NCI-H1694 treated with DMSO at 0.1 percent for 48 hours (cell line): ENCODE results near the gene DYNC2H1.
"Not testable (repeated sequence)": the region's sequence is repeated elsewhere in the genome, so short reads cannot be mapped to it uniquely, and the experiment has no call there.

Experiments
- DNase-seq: peaks from one replicate; lab custom pipeline; 2025; lab: John Stamatoyannopoulos, UW

Gene DYNC2H1

DNA sequence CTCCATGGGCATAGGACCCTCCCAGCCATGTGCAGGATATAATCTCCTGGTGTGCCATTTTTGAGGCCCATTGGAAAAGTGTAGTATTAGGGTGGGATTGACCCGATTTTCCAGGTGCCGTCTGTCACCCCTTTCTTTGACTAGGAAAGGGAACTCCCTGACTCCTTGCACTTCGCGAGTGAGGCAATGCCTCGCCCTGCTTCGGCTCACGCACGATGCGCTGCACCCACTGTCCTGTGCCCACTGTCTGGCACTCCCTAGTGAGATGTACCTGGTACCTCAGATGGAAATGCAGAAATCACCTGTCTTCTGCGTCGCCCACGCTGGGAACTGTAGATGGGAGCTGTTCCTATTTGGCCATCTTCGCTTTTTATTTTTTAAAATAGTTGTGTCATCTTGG lies 32.8 kb downstream of the DYNC2H1 start:
- not testable (repeated sequence) for DNase-seq

DNA sequence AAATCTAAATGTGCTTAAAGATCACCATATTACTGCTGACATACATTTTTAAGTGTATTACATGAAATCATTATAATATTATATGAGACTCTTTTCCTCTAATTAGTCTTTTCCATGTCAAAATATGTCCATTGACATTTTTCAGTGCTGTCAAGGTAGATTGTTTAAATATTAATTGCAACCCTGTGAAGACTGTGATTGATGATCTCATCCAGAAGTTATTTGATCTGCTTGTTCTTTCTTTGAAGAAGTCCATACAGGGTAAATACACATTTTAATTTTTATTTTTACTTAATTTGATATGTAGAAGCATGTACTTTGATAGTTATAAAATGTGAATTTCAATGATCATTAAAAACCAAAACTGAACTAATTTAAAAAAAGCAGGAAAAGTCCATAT lies 38.4 kb downstream of the DYNC2H1 start:
- no peak for DNase-seq

DNA sequence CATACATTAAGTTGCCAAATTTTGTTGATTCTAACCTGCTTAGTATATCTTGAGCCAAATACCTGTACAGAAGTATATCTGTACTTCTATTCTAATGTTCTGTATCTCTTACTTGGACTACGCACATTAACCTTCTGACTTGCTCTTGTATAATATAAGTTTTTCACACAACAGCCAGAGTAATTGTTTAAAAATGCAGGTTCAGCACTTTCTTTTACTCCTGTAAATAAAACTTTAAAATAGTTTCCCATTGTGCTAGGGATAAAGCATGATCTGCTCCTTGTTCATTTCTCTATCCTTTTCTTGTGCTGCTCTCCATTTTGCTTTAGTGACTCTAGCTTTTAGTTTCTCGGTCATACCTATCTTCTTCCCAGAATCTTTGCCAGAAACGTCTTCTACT lies 48.3 kb downstream of the DYNC2H1 start:
- no peak for DNase-seq

DNA sequence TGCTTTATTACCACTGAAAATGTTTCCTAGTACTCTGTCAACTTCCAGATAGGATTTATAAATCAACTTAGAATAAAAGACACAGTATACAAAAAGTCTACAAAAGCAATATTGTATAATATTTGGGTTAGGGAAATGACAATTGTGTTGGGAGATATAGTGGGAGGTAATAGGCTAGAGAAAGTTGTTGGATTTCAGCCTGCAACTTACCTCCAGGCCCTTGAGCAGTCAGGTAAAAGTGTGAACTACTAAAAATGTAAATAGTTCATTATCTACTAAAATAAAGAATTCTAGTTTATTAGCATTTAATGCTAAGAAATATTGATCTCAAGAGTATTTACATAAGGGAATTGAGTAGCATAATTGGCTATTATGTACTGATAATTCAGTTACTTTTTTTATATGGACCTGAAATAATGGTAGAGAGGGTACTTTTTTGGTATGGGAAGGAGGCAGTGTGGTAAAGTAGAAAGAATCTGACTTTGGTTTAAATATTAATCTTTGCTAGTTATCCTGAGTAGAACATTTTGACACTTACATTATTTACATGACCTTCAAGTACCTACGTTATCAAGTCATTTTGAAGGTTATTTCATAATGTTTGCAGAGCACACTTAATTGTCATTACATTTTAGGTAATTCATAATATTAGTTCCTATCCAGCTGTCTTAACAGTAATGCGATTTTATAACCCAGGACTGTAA lies 55.0 kb downstream of the DYNC2H1 start:
- DNase-seq = no peak

DNA sequence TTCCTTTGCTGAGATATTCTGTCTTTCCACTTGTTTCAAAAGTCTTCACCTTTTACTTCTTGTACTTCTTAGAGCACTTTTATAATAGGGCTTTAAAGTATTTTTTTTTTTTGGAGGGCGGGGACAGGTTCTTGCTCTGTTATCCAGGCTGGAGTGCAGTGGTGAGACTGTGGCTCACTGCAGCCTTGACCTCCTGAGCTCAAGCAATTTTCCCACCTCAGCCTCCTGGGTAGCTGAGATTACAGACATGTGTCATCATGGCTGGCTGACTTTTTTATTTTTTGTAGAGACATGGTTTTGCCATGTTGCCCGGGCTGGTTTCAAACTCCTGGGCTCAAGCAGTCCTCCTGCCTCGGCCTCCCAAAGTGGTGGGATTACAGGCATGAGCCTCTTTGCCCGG lies 57.9 kb downstream of the DYNC2H1 start:
- no peak for DNase-seq

DNA sequence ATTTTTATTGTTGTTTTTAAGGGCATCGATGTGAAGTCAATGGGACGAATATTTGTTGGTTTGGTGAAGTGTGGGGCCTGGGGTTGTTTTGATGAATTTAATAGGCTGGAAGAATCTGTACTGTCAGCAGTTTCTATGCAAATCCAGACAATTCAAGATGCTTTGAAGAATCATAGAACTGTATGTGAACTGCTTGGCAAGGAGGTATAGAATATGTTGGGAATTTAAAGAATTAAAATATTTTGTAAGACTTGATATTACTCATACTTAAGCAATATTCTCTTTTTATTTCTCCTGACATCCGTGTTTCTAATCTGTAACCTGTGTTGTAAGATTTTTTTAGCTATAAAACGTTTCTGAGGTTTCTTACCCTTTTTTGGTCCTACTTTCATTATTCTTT lies 61.6 kb downstream of the DYNC2H1 start:
- no peak for DNase-seq

DNA sequence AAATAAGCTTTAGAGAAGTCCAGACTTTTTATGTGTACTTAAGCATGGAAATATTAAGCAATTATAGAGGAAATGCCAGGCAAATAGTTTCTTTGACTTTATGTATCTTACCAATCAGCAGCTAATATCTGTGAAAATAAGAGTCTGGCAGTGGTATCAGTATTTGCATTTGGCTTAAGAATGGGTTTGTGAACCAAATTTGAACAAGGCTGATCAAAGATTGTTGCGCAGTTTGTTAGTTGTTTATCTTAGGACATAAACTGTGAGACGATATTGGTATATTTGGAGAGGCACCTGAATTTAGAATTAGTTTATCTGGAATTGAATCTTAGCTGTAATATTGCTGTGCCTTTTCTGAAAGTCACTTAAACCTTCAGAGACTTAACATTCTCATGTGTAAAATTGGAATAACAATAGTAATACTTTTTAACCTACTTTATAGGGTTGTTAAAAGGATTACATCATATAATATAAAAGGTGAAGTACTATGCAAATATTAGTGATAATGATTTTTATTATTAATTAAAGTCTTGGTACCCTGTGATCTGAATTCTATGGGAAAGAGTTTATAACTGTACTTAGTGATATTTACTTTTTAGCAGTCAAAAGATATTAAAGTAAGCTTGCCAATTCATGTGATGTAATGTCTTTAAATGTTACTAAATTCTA lies 66.4 kb downstream of the DYNC2H1 start:
- no peak for DNase-seq

DNA sequence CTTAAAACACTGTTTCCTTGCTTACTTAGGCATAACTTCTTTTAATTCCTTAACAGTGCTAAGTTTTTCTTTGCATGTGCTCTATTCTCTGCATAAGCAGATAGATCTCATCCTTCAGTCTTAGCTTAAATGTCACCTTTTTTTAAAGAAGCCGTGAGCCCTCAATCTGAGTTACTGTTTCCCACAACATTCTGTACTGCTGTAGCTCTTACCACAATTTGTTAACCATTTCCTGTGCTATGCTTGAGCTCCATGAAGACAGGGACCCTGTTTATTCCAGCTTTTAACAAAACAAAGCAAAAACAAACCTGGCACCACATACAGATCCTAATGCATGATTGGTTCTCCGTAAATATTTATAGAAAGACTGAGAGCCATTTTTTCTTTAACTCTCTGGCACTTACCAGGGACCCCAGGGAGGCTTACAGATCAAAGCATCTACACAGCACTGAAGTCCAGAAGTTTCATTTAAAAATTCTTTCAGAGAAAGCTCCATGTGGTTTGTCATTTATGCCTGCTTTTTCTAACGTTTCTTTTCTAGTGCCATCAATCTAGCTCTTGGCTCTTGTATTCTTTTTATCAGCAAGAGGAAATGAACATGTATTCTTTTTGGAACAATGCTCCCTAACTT lies 74.9 kb downstream of the DYNC2H1 start:
- DNase-seq = no peak

DNA sequence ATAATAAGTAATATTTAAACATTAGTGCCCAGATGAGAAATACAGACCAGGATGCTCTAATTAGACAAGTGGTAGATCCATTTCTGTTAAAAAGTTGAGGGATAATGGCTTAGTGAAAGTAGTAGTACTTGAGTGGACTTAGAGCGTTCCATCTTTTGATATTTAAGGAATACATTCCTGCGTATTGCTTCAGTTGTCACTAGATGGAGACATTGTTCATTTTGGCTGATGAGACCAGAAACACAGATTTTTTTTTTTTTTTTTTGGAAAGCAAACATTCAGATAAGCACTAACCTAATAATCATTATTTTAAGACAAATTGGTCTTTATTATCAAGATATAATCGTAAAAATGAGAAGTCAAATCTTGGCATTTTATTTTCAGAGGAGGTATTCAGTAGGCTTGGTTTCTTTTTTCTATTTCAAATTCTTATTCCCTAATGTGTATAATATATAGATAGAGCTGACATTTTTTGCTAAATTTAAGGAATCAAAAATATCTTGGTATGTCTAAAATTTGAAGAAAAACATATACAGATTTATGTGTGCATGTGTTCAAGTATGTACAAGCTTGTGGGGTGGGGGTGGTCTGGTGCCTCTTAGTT lies 92.9 kb downstream of the DYNC2H1 start:
- DNase-seq = peak; percentile 2

DNA sequence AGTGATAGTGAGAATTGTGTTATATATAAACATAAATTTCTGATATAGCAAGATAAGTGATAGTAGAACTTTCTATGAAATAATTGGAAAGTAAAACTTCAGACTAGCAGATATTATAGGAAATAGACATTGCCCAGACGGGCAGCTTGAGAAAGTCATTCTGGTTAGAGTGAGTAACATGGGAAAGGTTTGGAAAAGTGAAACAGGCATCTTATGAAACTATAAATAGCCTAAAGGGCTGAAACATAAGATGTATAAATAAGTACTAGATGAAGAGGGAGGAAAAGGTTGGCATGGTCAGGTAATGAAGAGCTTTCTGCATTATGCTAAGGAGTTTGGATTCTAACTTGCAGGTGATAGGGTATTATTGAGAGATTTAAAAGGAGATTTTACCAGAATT lies 101.3 kb downstream of the DYNC2H1 start:
- no peak for DNase-seq

DNA sequence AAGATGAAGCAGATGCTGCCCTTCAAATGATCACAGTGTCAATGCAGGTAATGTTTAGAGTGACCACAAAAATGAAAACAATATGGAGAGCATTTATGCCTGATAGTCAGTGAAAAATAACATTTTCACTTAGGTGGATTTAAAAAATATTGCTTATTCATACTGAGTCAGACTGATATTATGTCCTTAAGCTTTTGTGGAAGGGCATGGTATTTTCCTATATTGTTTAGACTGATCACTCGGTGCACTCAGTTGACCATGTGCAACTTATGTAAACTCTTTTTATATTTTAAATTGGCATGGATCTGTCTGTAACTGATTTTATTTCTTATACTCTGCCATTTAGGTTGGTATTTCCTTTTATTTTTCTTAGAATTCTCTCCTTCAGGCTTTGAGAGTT lies 106.6 kb downstream of the DYNC2H1 start:
- DNase-seq = no peak

DNA sequence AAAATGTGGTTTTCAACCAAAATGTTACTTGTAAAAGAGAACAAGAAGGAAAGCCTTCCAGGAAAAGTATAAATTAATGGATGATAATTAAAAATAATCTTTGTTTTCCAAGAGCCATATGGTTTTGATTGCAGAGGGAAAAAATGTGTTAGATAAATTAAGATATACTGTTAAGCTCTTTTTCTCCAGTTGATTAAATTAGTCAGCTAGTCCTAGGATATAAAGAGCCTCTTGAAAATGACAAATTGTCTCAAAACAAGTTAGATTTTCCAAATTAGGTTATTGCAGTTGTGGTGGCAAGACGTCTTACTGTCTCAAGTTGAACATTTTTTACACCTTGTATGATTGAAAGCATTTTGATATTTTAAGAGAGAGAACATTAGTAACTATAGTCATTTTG lies 110.9 kb downstream of the DYNC2H1 start:
- DNase-seq = no peak

DNA sequence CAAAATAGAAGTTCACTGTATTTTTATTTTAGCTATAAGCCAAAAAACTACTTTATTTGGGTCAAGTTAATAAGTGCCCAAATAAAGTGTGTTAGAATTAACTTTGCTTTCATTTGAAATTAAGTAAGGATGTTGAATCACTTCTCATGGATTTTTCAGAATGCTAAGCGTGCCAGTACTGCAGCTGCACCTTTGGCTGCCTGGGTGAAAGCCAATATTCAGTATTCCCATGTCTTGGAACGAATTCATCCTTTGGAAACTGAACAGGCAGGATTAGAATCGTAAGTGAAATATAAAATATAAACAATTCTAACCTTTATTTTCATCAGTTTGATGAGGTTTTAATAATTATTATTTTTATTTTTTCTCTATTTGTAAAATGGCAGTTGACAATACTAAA lies 113.6 kb downstream of the DYNC2H1 start:
- DNase-seq = no peak

DNA sequence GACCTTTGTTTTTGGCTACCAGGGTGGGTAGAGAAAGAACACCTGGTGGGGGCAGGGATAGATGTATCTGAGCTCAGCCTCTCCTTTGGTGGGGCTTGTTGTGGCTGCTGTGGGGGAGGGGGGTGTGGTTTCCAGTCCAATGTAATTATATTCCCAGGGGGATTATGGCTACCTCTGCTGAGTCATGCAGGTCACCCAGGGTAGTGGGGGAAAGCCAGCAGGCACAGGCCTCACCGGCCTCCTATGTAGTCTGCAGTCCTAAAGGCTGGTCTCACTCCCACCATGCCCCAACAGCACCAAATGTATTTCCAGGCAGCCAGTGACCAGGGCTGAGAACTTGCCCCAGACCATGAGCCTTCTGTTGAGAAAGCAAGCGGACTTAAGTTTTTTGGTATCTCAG lies 119.6 kb downstream of the DYNC2H1 start:
- DNase-seq = no peak

DNA sequence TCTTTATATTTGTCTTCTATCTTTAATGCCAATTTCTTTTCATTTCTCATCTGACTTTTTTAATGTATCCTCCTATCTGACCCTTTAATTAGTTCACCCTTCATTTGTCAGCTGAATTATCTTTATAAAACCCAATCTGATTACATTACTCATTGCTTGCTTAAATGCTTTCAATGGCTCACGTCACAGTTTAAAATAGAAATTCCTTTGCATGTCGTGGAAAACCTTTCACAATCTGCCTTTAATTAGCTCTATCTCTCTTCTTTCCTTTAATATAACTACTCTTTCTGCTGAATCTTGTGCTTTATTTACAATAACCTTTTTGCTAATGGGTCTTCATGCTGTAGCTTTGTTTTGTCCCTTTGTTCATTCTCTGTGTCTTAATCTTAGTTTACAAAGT lies 125.7 kb downstream of the DYNC2H1 start:
- no peak for DNase-seq

DNA sequence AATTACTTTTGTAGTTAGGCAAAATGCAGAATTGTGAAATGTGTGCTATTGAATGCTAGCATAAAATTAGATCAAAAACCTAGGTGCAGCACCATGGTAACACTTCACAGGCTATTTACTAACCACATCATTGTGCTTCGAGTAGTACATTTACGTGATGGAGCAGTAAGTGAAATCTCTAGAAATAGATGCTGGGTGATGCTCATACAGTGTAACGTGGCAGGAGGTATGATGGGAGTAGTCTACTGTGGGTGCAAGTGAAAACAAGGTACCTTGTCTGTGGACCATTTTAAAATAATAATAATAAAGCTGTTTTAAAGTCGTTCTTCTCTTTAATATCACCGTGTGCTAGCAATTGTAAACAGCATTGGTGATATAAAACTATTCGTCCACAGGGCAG lies 132.3 kb downstream of the DYNC2H1 start:
- DNase-seq = no peak

DNA sequence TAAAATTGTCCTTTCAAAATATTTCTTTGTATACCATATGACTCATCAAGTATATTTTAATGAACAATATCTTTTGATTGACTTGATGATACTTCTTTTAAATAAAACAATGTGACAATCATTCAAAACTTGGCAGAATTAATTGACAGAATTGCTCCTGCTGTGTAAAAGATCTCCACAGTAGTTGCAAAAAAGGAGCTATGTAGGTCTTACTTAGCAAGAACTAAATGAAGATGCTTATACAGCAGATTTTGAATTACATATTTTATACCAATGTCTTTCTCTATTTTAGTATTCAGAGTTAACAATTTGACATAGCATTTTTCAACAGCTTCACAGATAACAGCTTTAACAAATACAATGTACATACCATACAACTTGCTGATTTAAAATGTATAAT lies 144.9 kb downstream of the DYNC2H1 start:
- DNase-seq = no peak

DNA sequence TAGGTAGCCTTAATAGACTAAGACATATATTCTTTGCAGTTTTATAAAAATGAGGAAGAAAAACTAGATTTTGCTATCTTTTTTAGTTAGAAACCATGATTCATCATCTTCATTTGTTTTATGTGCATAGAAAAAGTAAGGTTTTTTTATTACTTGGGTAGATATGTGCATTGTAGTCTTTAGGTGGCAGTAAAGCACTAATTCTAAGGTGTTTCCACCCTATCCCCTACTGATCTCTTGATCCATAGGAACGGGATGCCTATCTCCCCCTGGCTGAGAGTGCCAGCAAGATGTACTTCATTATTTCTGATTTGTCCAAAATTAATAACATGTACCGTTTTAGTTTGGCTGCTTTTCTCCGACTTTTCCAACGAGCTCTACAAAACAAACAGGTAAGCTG lies 148.1 kb downstream of the DYNC2H1 start:
- no peak for DNase-seq

DNA sequence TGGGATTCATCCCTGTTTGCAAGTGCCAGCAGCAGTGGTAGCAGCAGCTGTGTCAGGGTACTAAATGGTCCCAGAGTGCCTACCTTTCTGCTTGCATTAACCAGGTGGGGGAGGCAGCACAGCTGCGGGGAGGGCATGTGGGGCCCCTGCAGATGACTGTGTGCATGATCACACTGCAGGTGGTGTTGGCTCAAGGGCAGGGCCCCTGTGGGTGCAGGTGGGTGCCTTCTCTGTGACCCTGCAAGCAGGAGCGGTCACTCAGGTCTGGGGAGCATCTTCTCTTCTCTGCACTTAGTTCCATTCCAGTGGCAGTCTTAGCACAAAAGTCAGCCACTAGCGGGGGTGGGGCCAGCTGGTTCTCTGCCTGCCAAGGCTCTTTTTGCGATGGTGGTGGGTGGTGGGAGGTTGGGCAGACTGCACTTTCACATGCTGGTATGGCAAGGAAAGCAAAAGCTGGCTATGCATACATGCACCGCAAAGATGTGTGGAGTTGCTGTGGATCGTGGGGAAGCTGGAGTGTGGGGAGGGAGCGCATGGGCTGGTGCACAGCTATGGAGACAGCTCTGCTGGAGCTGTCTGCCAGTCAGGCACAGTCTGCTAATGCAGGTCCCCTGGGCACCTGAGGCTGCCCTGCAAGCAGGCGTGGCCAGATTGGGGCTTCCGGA lies 157.1 kb downstream of the DYNC2H1 start:
- no peak for DNase-seq

DNA sequence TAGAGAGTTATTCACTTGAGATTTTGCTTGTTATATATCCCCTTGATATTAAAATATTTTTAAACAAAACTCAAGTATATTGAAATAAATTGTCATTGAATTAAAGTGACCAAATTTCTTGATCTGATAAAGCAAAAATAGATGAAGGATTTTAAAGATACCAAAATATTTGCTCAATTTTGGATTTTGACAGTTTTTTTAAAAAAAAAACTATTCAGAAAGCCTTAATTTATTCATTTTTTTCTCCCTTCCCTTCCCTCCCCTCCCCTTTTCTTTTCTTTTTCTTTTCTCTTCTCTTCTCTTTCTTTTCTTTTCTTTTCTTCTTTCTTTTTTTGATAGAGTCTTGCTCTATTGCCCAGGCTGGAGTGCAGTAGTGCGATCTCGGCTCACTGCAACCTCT lies 163.7 kb downstream of the DYNC2H1 start:
- no peak for DNase-seq

DNA sequence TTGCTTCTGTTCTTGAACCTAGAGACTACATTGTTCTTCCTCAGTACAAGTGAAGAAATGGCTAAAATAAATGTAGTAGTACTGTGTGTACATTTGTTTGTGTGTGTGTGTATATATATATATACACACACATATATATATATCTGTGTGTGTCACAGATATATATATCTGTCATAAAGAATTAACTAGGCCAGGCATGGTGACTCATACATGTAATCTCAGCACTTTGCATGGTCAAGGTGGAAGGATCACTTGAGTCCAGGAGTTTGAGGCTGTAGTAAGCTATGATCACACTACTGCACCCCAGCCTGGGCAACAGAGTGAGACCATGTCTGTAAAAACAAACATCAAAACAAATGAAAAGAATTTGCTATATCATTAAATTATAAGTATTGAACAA lies 164.8 kb downstream of the DYNC2H1 start:
- no peak for DNase-seq

DNA sequence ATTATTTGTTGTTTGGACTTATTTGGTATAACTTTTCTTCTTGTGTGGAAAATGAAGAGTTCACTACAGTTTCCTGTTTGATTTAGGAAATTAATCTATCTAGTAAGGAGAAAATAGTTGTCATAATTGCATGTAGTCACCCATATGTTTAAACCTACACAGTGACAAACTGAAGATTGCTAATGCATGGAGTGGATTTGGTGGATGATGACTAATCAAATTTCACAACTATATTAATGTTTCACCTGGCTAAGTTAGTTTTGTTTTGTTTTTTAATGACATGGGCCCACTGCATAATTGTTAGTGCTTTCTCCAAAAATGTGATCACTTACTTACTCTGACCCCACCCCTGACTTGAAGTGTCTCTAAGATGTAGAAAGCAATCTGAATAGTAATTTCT lies 170.6 kb downstream of the DYNC2H1 start:
- DNase-seq = no peak

DNA sequence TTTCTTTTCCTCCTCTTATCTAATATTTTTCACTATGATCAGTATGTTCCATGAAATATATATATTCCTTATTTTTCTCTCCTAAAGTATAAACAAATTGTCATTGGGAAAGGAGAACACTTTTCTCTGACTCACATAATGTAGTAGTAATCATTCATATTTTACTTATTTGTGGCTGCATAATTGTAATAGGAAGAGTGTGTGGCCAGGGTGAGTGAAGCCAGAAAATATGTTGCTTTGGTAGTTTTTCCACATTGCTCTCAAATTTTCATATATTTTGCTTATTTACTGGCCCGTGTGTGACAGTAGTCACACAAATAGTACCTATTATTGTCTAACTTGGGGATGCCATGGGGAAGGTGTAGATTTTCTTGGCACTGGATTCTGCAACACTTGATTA lies 172.1 kb downstream of the DYNC2H1 start:
- DNase-seq = no peak
